GM23338 (cell line): Measurements from ENCODE around the gene MUC5AC. TPM values are rescaled to one million over a fixed set of nuclear protein-coding genes. Genes with fewer than 3 reads are reported as not detected.

Experiments
- ATAC-seq: fragments of 200-7000 bp; cut with Tn5 transposase; 3 replicates; pipeline ENCODE4 v1.9.1; 2020
- DNase-seq: peaks from one replicate; pipeline ENCODE4 v3.0.0-alpha.2; 2015; ENCODE audit warnings: low spot score
- H2AFZ ChIP-seq: fragments of 200-600 bp; sonication (generic); 2 replicates; pipeline ENCODE4 v1.8.0; 2016; ENCODE audit warnings: antibody characterized with exemption, mild to moderate bottlenecking, moderate library complexity
- H3F3A ChIP-seq: fragments of 200-600 bp; sonication (generic); replicated peaks from 2 replicates; pipeline ENCODE4 v1.8.0; 2017; ENCODE audit warnings: antibody characterized with exemption, mixed run types, low read depth
- H3K27ac ChIP-seq: fragments of 200-600 bp; sonication (generic); 2 replicates; pipeline ENCODE4 v1.6.1; 2016; ENCODE audit warnings: low read depth
- H3K27me3 ChIP-seq: fragments of 200-600 bp; sonication (generic); 2 replicates; pipeline ENCODE4 v1.8.0; 2016; ENCODE audit warnings: mild to moderate bottlenecking, mixed run types, moderate library complexity; ENCODE audit not compliant: insufficient read depth
- H3K36me3 ChIP-seq: fragments of 200-600 bp; sonication (generic); 2 replicates; pipeline ENCODE4 v1.8.0; 2016; ENCODE audit warnings: mild to moderate bottlenecking; ENCODE audit not compliant: insufficient read depth
- H3K4me1 ChIP-seq: fragments of 200-600 bp; sonication (generic); 2 replicates; pipeline ENCODE4 v1.8.0; 2016; ENCODE audit warnings: mild to moderate bottlenecking, moderate library complexity; ENCODE audit not compliant: insufficient read depth
- H3K4me2 ChIP-seq: fragments of 200-600 bp; sonication (generic); 2 replicates; pipeline ENCODE4 v1.7.1; 2017; ENCODE audit warnings: mixed run types
- H3K4me3 ChIP-seq: fragments of 200-600 bp; sonication (generic); 2 replicates; pipeline ENCODE4 v1.6.1; 2016; ENCODE audit warnings: mixed run types
- H3K79me2 ChIP-seq: fragments of 200-600 bp; sonication (generic); replicated peaks from 2 replicates; pipeline ENCODE4 v1.8.0; 2017; ENCODE audit warnings: mild to moderate bottlenecking; ENCODE audit not compliant: insufficient read depth
- H3K9me2 ChIP-seq: fragments of 200-600 bp; sonication (generic); 2 replicates; pipeline ENCODE4 v1.8.0; 2017; ENCODE audit not compliant: insufficient read depth
- H4K20me1 ChIP-seq: fragments of 200-600 bp; sonication (generic); replicated peaks from 2 replicates; pipeline ENCODE4 v1.8.0; 2017; ENCODE audit warnings: mild to moderate bottlenecking; ENCODE audit not compliant: insufficient read depth
- H3K27ac Mint-ChIP-seq: 2 replicates; pipeline ENCODE4 v1.8.0; 2020; ENCODE audit warnings: inconsistent platforms, mild to moderate bottlenecking, moderate library complexity, mixed read lengths
- H3K27me3 Mint-ChIP-seq: 3 replicates; pipeline ENCODE4 v1.8.0; 2022; ENCODE audit warnings: low read depth, mild to moderate bottlenecking, moderate library complexity, mixed read lengths, inconsistent platforms; ENCODE audit not compliant: insufficient read depth, poor library complexity
- H3K36me3 Mint-ChIP-seq: 3 replicates; pipeline ENCODE4 v1.8.0; 2021; ENCODE audit warnings: low read depth, mild to moderate bottlenecking, inconsistent platforms, moderate library complexity, mixed read lengths
- H3K4me1 Mint-ChIP-seq: 3 replicates; pipeline ENCODE4 v1.8.0; 2020; ENCODE audit warnings: mild to moderate bottlenecking, inconsistent platforms, mixed read lengths
- H3K4me3 Mint-ChIP-seq: 3 replicates; pipeline ENCODE4 v1.8.0; 2021; ENCODE audit warnings: moderate library complexity, mild to moderate bottlenecking, inconsistent platforms, mixed read lengths
- H3K9me3 Mint-ChIP-seq: 3 replicates; pipeline ENCODE4 v1.8.0; 2020; ENCODE audit warnings: moderate library complexity, mild to moderate bottlenecking, inconsistent platforms, mixed read lengths
- EZH2 ChIP-seq: fragments of 200-600 bp; sonication (generic); IDR thresholded peaks from one replicate; pipeline ENCODE4 v1.8.0; 2017; ENCODE audit warnings: antibody characterized with exemption, mild to moderate bottlenecking, low read depth; ENCODE audit not compliant: unreplicated experiment
- JUNB ChIP-seq: IDR thresholded peaks from one replicate; pipeline ENCODE4 v1.6.1; 2016; ENCODE audit warnings: antibody characterized with exemption; ENCODE audit not compliant: unreplicated experiment
- NANOG ChIP-seq: IDR thresholded peaks from 2 replicates; pipeline ENCODE4 v1.6.1; 2016; ENCODE audit warnings: antibody characterized with exemption, borderline replicate concordance
- POLR2AphosphoS5 ChIP-seq: IDR thresholded peaks from 2 replicates; pipeline ENCODE4 v1.6.1; 2016; ENCODE audit warnings: antibody characterized with exemption, low read depth
- REST ChIP-seq: IDR thresholded peaks from one replicate; pipeline ENCODE4 v1.6.1; 2018; ENCODE audit warnings: antibody characterized with exemption; ENCODE audit not compliant: unreplicated experiment
- ZNF114 ChIP-seq: fragments of 250-450 bp; sonication (Bioruptor Pico); IDR thresholded peaks from 2 replicates; pipeline ENCODE4 v1.5.0; 2020; ENCODE audit warnings: mild to moderate bottlenecking, moderate library complexity
- ZNF462 ChIP-seq: fragments of 250-450 bp; sonication (Bioruptor Pico); IDR thresholded peaks from 2 replicates; pipeline ENCODE4 v1.5.0; 2020; ENCODE audit warnings: mild to moderate bottlenecking, moderate library complexity
- polyA plus RNA-seq: library from polyadenylated mRNA; unstranded; fragments of >200 nt; fragmentation: Nextera tagmentation; extraction: Ambion mirVana; gene quantifications from 2 replicates; pipeline ENCODE4 v1.2.1, GENCODE V29; 2016
- total RNA-seq: library from RNA; depleted of rRNA; stranded (reverse); fragments of >200 nt; shearing (Covaris generic); gene quantifications from 2 replicates; pipeline ENCODE4 v1.2.3, GENCODE V29; 2014
- TF ChIP-seq, protein P1 (sequence below): IDR thresholded peaks from 2 replicates; pipeline ENCODE4 v1.6.1; 2016; ENCODE audit warnings: antibody characterized with exemption
- TF ChIP-seq, protein P2 (sequence below), 2 experiments: fragments of 200-600 bp in 1 of 2; sonication (generic) in 1 of 2; conservative IDR thresholded peaks; 2 replicates each; pipeline versions ENCODE4 v1.5.1 to v1.6.1; 2016 to 2017; ENCODE audit warnings: antibody characterized with exemption in 2 of 2, low read depth in 2 of 2, mild to moderate bottlenecking in 2 of 2, moderate library complexity in 1 of 2

Gene MUC5AC
- total and polyA plus RNA-seq, 2 experiments from 2014 or later: not detected

DNA sequence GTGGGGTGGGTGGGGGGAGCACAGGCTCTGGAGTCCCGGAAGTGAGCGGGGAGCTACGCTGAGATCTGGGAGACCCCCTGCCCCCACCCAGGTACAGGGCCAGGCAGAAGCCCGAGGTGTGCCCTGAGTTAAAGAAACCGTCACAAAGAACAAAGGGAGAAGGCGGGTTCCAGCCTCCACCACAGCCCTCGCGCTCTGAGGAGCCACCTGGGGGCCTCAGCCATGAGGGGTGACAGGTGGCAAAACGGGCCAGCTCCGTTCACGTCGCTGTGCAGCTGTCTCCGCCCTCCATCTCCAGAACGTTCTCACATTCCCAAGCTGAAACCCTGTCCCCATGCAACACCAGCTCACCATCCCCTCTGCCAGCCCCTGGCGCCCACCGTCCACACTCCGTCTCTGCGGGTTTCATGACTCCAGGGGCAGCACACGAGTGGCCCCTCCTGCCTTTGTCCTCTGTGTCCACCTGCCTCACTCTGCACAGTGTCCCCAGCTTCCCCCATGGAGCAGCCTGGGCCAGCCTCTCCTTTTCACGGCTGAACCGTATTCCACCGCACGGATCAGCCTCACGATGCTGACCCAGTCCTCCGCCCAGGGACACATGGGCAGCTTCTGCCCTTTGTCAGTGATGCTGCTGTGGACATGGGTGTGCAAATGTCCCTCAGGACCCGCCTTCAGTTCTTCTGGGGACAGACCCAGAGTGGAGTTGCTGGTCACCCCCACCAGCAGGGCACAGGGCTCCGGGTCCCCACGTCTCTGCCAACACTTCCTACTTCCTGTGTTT is 63.4 kb downstream of the MUC5AC start (continued):
- TF ChIP-seq REST (no peak), ZNF114 (CRISPR knock-in tag) (no peak), NANOG (no peak), EZH2 (no peak), POLR2AphosphoS5 (no peak)
- TF ChIP-seq, protein P1, sequence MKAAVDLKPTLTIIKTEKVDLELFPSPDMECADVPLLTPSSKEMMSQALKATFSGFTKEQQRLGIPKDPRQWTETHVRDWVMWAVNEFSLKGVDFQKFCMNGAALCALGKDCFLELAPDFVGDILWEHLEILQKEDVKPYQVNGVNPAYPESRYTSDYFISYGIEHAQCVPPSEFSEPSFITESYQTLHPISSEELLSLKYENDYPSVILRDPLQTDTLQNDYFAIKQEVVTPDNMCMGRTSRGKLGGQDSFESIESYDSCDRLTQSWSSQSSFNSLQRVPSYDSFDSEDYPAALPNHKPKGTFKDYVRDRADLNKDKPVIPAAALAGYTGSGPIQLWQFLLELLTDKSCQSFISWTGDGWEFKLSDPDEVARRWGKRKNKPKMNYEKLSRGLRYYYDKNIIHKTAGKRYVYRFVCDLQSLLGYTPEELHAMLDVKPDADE: no peak

GRCh38 chr11:1221848-1222311 is 64.1 kb downstream of the MUC5AC start:
- Mint-ChIP-seq H3K27ac (no peak overlapping the region), H3K9me3 (peaks cover 2% of the 10 kb centered on the region; the same call in 1 of the 3 replicates), H3K27me3 (peaks cover 4% of the 10 kb centered on the region), H3K4me3 (no peak overlapping the region), H3K4me1 (peaks cover 3% of the 10 kb centered on the region), H3K36me3 (no peaks in the 10 kb centered on the region)
- Histone ChIP-seq H3K27me3 (no peaks in the 10 kb centered on the region), H3K4me3 (no peak overlapping the region), H3K4me1 (no peaks in the 10 kb centered on the region), H2AFZ (no peak overlapping the region), H3K79me2 (no peaks in the 10 kb centered on the region), H3K36me3 (no peaks in the 10 kb centered on the region), H3K27ac (no peak overlapping the region), H4K20me1 (no peaks in the 10 kb centered on the region), H3K4me2 (no peak overlapping the region), H3K9me2 (no peaks in the 10 kb centered on the region), H3F3A (no peaks in the 10 kb centered on the region)
- DNase-seq (no peak), ATAC-seq (no peak)
- TF ChIP-seq EZH2 (no peak), POLR2AphosphoS5 (no peak), ZNF114 (CRISPR knock-in tag) (no peak), JUNB (no peak), ZNF462 (CRISPR knock-in tag) (no peak)
- TF ChIP-seq, protein P1: no peak
- TF ChIP-seq, protein P2, sequence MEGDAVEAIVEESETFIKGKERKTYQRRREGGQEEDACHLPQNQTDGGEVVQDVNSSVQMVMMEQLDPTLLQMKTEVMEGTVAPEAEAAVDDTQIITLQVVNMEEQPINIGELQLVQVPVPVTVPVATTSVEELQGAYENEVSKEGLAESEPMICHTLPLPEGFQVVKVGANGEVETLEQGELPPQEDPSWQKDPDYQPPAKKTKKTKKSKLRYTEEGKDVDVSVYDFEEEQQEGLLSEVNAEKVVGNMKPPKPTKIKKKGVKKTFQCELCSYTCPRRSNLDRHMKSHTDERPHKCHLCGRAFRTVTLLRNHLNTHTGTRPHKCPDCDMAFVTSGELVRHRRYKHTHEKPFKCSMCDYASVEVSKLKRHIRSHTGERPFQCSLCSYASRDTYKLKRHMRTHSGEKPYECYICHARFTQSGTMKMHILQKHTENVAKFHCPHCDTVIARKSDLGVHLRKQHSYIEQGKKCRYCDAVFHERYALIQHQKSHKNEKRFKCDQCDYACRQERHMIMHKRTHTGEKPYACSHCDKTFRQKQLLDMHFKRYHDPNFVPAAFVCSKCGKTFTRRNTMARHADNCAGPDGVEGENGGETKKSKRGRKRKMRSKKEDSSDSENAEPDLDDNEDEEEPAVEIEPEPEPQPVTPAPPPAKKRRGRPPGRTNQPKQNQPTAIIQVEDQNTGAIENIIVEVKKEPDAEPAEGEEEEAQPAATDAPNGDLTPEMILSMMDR (conservative IDR thresholded peaks at IDR 0.05; ENCODE audit: low read depth in 2 of 2): no peak
